GM19043 (cell line): ENCODE measurements around the gene SPDYE18.
"Not testable (repeated sequence)": the region's sequence is repeated elsewhere in the genome, so short reads cannot be mapped to it uniquely, and the experiment has no call there.

Experiments
- ATAC-seq: cut with Tn5 transposase; IDR thresholded peaks from one replicate; pipeline ENCODE4 v1.9.1; 2021; ENCODE audit warnings: low read depth; ENCODE audit not compliant: unreplicated experiment

SPDYE18 gene

DNA sequence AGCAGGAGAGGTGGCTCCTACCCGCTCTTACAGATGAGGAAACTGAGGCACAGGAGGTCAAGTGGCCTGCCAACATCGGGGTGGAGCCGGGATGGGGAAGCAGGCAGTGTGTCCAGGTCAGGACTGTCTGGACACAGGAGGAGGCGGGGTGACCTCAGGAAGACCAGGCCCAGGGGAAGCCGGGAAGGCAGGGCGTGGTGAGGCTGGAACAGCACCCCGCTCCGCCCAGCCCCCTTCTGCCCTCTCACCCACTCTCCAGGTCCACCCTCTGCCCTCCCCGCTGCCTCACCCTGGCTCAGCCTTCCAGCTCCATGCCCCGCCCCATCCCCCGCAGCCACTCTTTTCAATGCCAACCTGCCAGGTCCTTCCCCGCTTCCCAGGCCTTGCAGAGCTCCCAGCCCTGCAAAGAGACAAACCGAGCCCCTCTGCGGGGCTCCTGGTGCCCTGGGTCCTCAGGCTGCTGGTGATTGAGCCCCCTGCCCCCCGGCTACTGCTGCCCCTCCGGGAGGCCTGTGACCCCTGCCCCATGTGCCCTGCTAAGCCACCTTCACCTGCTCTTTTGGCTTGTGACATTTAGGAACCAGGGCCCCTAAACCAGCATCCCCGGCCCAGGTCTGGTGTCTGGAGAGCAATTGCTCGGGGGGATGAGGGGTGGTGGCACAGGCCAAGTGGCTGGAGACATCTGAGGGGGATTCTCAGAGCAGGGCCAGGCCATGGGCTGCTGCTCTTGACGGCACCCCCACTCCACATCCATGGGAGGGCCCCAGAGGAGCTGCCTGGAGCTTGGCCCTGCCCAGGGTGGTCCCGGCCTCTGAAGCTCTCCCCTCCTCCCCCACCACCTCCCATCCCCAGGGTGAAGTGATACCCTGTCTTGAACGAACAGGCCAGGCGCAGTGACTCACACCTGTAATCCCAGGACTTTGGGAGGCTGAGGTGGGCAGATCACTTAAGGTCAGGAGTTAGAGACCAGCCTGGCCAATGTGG is 55.9 kb downstream of the SPDYE18 start:
- ATAC-seq: not testable (repeated sequence)

DNA sequence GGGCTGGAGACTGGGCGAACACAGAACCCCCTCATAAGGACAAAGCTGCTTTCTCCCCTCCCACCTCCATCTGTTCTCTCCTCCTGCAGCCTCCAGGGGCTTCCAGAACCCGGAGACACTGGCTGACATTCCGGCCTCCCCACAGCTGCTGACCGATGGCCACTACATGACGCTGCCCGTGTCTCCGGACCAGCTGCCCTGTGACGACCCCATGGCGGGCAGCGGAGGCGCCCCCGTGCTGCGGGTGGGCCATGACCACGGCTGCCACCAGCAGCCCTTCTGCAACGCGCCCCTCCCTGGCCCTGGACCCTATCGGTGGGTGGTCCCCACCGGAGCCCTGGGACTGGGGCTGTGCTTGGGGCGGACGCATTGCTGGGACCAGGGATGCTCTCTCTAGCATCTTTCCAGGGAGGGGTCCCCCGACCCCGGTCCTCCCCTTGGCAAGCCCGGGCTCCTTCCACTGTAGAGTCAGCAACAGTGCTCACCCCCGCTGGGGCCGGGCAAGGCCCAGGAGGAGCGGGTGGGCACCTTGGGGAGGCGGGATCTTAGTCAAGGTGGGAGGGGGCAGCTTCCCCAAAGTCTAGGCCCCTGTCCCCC is 56.8 kb downstream of the SPDYE18 start:
- not testable (repeated sequence) for ATAC-seq

DNA sequence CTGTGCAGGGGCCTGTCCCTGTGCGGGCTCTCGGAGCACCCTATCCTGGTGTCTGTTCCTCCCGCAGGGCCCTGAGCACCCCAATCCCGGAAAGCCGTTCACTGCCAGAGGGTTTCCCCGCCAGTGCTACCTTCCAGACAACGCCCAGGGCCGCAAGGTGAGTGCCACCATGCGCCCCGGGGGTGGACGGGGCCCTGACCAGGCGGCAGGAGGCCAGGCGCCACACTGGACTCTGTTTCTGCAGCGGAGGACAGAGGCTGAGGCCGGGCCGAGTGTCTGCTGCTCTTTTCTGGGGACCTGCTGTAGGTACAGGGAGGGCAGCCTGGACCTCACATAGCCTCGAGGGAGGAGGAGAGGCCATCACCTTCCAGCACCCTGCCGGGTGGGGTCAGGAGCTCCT is 58.2 kb downstream of the SPDYE18 start:
- ATAC-seq: not testable (repeated sequence)

DNA sequence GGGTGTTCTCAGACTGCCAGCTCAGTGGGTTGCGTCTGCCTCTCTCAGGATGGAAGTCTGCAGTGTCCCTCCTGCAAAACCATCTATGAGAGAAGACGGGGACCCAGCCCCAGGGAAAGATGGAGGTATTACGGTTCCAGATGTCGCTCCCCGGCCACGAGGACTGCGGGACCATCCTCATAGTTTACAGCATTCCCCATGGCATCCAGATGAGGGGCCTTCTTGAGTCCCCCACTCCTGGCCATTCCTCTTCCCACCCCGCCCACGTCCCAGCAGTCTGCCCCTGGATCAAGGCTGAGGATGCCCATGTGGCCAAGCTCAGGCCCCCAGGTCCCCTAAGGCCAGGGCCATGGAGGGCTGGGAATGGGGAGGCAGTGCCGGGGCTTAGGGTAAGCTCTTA is 59.1 kb downstream of the SPDYE18 start:
- ATAC-seq: not testable (repeated sequence)

DNA sequence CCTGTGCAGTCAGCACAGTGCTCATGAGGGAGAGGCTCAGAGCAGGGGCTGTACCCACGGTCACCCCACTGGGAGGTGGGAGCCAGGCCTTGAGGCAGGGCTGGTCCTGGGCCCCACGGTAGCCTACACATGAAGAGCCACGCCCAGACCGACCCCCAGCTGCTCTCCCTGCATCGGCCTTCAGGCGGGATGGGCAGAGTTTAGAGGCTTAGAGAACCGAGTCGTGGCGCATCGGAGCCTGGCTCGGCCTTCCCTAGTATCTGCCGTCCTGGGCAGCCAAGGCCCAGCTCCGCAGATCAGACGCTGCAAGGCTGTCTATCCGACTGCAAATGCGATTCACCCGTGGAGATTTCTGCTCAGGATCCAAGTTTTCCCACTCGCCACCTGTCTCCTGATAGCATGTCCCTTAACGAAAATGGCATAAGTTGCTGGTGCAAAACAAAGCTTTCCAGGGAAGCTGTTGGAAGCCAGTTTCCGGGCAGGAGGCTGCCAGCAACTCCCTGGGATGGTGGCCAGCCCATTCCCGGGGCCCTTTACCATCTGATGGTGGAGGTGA is 59.6 kb downstream of the SPDYE18 start:
- not testable (repeated sequence) for ATAC-seq

DNA sequence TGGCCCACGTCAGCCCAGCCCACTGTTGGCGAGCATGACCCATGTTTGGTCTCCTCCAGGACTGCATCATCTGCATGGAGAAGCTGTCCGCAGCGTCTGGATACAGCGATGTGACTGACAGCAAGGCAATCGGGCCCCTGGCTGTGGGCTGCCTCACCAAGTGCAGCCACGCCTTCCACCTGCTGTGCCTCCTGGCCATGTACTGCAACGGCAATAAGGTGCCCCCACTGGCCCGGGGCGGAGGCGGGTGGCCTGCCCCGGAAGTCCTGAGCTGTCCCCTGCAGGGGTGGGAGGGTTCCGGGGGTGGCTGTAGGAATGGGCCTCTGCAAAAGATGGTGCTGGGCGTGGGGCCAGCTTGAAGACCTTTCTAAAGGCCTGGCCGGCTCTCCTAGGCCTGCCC is 60.3 kb downstream of the SPDYE18 start:
- ATAC-seq: not testable (repeated sequence)
